CD14-positive monocyte (primary cell): Measurements from ENCODE around the gene B4GALT2. TPM values are rescaled to one million over a fixed set of nuclear protein-coding genes. Genes with fewer than 3 reads are reported as not detected.
A peak's percentile ranks its signal among the peaks of the same experiment; 100 is the strongest.

Source experiments
- DNase-seq, 3 donors: peaks; one replicate each; pipeline ENCODE4 v3.0.0-alpha.2; 2011 to 2022
- H2AFZ ChIP-seq: 2 replicates; pipeline ENCODE4 v1.6.0; 2012; ENCODE audit warnings: mild to moderate bottlenecking, low read depth, low read length, inconsistent platforms; ENCODE audit not compliant: insufficient read depth, poor library complexity, severe bottlenecking
- H3K27ac ChIP-seq, 2 donors: 1 replicate in 1 of 2; 2 replicates in 1 of 2; pipeline ENCODE4 v1.5.1; 2012 to 2013; ENCODE audit warnings: low read length in 2 of 2, control low read depth in 1 of 2, inconsistent platforms in 1 of 2, low read depth in 1 of 2, mild to moderate bottlenecking in 1 of 2
- H3K27me3 ChIP-seq, 2 donors: one replicate each; pipeline versions ENCODE4 v1.6.0 to v1.6.1; 2011 to 2013; ENCODE audit warnings: low read length in 2 of 2; ENCODE audit not compliant: control insufficient read depth in 2 of 2, insufficient read depth in 2 of 2
- H3K36me3 ChIP-seq, 2 donors: replicated peaks in 1 of 2; 1 replicate in 1 of 2; 2 replicates in 1 of 2; pipeline versions ENCODE4 v1.5.1 to v1.6.1; 2012 to 2013; ENCODE audit warnings: low read length in 2 of 2, control low read depth in 1 of 2, inconsistent platforms in 1 of 2, mild to moderate bottlenecking in 1 of 2; ENCODE audit not compliant: insufficient read depth in 2 of 2, control insufficient read depth in 1 of 2
- H3K4me1 ChIP-seq, 2 donors: 1 replicate in 1 of 2; 2 replicates in 1 of 2; pipeline versions ENCODE4 v1.5.1 to v1.6.1; 2012 to 2013; ENCODE audit warnings: low read length in 2 of 2, control low read depth in 1 of 2, inconsistent platforms in 1 of 2, mild to moderate bottlenecking in 1 of 2, moderate library complexity in 1 of 2; ENCODE audit not compliant: insufficient read depth in 2 of 2, control insufficient read depth in 1 of 2
- H3K4me2 ChIP-seq: replicated peaks from 2 replicates; pipeline ENCODE3; 2012; ENCODE audit warnings: low read length, moderate library complexity, mild to moderate bottlenecking; ENCODE audit not compliant: poor library complexity, severe bottlenecking; ENCODE audit errors: extremely low read depth
- H3K4me3 ChIP-seq, 3 experiments: fragments of 200-600 bp in 1 of 3; sonication (generic) in 1 of 3; replicated peaks in 1 of 3; 1 replicate in 2 of 3; 2 replicates in 1 of 3; pipeline ENCODE4 v1.5.1; 2011 to 2013; ENCODE audit warnings: low read length in 3 of 3, mild to moderate bottlenecking in 3 of 3, control low read depth in 2 of 3, low read depth in 2 of 3, inconsistent platforms in 1 of 3, moderate library complexity in 1 of 3
- H3K79me2 ChIP-seq: 2 replicates; pipeline ENCODE4 v1.6.0; 2012; ENCODE audit warnings: mild to moderate bottlenecking, control low read depth, inconsistent platforms, low read length, moderate library complexity; ENCODE audit not compliant: insufficient read depth
- H3K9ac ChIP-seq: 2 replicates; pipeline ENCODE4 v1.6.0; 2017; ENCODE audit warnings: low read length, mild to moderate bottlenecking; ENCODE audit not compliant: insufficient read depth, poor library complexity, severe bottlenecking
- H3K9me3 ChIP-seq, 2 donors: replicated peaks in 1 of 2; 1 replicate in 1 of 2; 2 replicates in 1 of 2; pipeline versions ENCODE4 v1.5.1 to v1.6.1; 2012 to 2013; ENCODE audit warnings: low read length in 2 of 2, control low read depth in 1 of 2; ENCODE audit not compliant: control insufficient read depth in 1 of 2, insufficient read depth in 1 of 2
- H4K20me1 ChIP-seq: 2 replicates; pipeline ENCODE4 v1.6.0; 2012; ENCODE audit warnings: mild to moderate bottlenecking, low read length, control low read depth, moderate library complexity; ENCODE audit not compliant: insufficient read depth
- H3K27ac Mint-ChIP-seq, 7 donors: one replicate each; pipeline ENCODE4 v1.8.0; 2020; ENCODE audit warnings: mild to moderate bottlenecking in 7 of 7, mixed read lengths in 7 of 7, moderate library complexity in 6 of 7, inconsistent platforms in 2 of 7
- H3K27me3 Mint-ChIP-seq, 3 donors: one replicate each; pipeline ENCODE4 v1.8.0; 2021 to 2022; ENCODE audit warnings: low read depth in 3 of 3, mild to moderate bottlenecking in 3 of 3, mixed read lengths in 3 of 3, moderate library complexity in 3 of 3, inconsistent platforms in 1 of 3
- H3K36me3 Mint-ChIP-seq, 2 donors: one replicate each; pipeline ENCODE4 v1.8.0; 2020; ENCODE audit warnings: mixed read lengths in 2 of 2, inconsistent platforms in 1 of 2, mild to moderate bottlenecking in 1 of 2
- H3K4me1 Mint-ChIP-seq: one replicate; pipeline ENCODE4 v1.8.0; 2020; ENCODE audit warnings: mild to moderate bottlenecking, mixed read lengths
- H3K4me3 Mint-ChIP-seq, 2 donors: one replicate each; pipeline ENCODE4 v1.8.0; 2020; ENCODE audit warnings: mild to moderate bottlenecking in 2 of 2, mixed read lengths in 2 of 2, moderate library complexity in 1 of 2
- H3K9me3 Mint-ChIP-seq, 7 donors: one replicate each; pipeline ENCODE4 v1.8.0; 2020 to 2022; ENCODE audit warnings: mixed read lengths in 7 of 7, mild to moderate bottlenecking in 6 of 7, moderate library complexity in 6 of 7, inconsistent platforms in 2 of 7
- WGBS: methylation state at CpG from one replicate; pipeline ENCODE4 v1.1.5; 2013; ENCODE audit warnings: missing lambda C conversion rate; ENCODE audit not compliant: insufficient coverage; 5-methylcytosine and 5-hydroxymethylcytosine counted together
- intact Hi-C, 2 donors: fragments of 100-400 bp; cut with micrococcal nuclease; formaldehyde crosslinking; loops; one replicate each; pipeline versions ENCODE4 v1.15.0 to v1.15.1; 2023
- polyA plus RNA-seq, 3 donors: library from polyadenylated mRNA; depleted of rRNA in 1 of 3; unstranded in 2 of 3; stranded (reverse) in 1 of 3; fragments of 300-500 nt in 2 of 3; fragments of >200 nt in 1 of 3; fragmentation: Illumina TruSeq in 2 of 3; gene quantifications; 1 replicate in 2 of 3; 2 replicates in 1 of 3; pipeline ENCODE4 v1.2.3, GENCODE V29; 2012 to 2021
- TF ChIP-seq, protein P1 (sequence below): fragments of 200-600 bp; IDR thresholded peaks from one replicate; pipeline ENCODE4 v1.8.0; 2022; ENCODE audit warnings: antibody characterized with exemption, mild to moderate bottlenecking

B4GALT2 gene
- polyA plus RNA-seq, 3 donors, result 0.30 to 0.35 TPM; not detected in 1

DNA sequence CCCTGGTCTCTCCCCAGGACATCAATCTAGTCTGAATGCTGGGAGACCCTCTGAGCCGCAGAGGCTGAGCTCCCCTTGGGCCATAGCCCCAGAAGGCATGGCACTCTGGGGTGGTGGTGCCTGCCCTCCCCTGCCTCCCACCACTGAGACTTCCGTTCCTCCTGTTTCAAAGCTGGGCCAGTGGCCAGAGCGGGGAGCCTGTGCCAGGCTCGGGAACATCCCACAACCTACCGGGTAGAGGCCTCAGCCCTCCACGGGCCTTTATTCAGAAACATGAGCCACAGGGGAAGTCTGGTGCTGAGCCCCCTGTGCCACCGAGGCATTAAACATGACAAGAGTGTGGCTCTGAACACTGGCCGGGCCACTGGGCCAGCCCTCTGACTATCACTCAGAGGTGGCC is 20.4 kb downstream of the B4GALT2 start:
- TF ChIP-seq, protein P1, sequence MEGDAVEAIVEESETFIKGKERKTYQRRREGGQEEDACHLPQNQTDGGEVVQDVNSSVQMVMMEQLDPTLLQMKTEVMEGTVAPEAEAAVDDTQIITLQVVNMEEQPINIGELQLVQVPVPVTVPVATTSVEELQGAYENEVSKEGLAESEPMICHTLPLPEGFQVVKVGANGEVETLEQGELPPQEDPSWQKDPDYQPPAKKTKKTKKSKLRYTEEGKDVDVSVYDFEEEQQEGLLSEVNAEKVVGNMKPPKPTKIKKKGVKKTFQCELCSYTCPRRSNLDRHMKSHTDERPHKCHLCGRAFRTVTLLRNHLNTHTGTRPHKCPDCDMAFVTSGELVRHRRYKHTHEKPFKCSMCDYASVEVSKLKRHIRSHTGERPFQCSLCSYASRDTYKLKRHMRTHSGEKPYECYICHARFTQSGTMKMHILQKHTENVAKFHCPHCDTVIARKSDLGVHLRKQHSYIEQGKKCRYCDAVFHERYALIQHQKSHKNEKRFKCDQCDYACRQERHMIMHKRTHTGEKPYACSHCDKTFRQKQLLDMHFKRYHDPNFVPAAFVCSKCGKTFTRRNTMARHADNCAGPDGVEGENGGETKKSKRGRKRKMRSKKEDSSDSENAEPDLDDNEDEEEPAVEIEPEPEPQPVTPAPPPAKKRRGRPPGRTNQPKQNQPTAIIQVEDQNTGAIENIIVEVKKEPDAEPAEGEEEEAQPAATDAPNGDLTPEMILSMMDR, result no peak
- H3K79me2 ChIP-seq, result no peaks in the 10 kb centered on the region
- no peaks in the 10 kb centered on the region for H3K4me1 ChIP-seq
- H3K4me3 ChIP-seq, result no peak overlapping the region
- no peaks in the 10 kb centered on the region for H3K9me3 Mint-ChIP-seq
- H2AFZ ChIP-seq, result no peak overlapping the region
- no peak overlapping the region for H3K4me3 Mint-ChIP-seq
- no peaks in the 10 kb centered on the region for H3K9me3 ChIP-seq
- intact Hi-C loops, result no loop called here
- H4K20me1 ChIP-seq, result no peaks in the 10 kb centered on the region
- no peak overlapping the region for H3K27ac ChIP-seq
- no peaks in the 10 kb centered on the region for H3K36me3 Mint-ChIP-seq
- H3K27me3 Mint-ChIP-seq, result peaks cover 0 to 6% (median 5%) of the 10 kb centered on the region in 3 donors
- H3K9ac ChIP-seq, result no peak overlapping the region
- no peak for DNase-seq
- no peaks in the 10 kb centered on the region for H3K36me3 ChIP-seq
- H3K4me1 Mint-ChIP-seq, result peaks cover 4% of the 10 kb centered on the region
- H3K4me2 ChIP-seq, result no peak overlapping the region
- peak overlapping the region in 1 of 7 donors; percentile 30 for H3K27ac Mint-ChIP-seq
- 87% methylated on average over 8 of the region's 8 CpGs for WGBS
- H3K27me3 ChIP-seq, result no peaks in the 10 kb centered on the region

DNA sequence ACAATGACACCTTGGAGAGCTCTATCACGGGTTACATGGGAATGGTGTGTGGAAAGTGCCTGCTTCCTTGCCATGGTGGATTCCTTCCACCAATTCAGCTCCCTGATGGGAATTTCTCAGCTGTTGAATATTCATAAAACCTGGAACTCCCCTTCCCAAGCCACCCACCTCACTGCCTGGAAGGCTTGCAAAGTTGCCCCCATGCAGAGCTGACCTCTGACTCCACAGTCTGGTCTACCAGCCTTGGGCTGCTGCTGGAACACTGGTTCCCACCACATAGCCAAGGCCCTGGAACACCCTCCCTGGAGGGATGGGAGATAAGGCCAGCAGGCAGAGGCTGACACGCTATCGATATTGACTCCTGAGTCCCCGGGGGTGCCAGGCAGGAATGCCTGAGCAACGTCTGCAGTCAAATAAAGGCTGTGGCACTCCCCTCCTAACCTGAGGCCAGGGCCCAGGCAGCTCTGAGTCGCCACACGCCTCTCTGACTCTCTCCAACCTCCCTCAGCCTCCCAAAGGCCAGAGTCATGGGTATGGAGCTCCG is 21.2 kb downstream of the B4GALT2 start:
- H3K9me3 ChIP-seq, result no peaks in the 10 kb centered on the region
- H3K4me3 Mint-ChIP-seq, result no peak overlapping the region
- intact Hi-C loops, result no loop called here
- no peaks in the 10 kb centered on the region for H3K4me1 Mint-ChIP-seq
- H3K27ac Mint-ChIP-seq, result no peak overlapping the region
- no peaks in the 10 kb centered on the region for H3K9me3 Mint-ChIP-seq
- no peak overlapping the region for H2AFZ ChIP-seq
- TF ChIP-seq, protein P1, result no peak
- no peaks in the 10 kb centered on the region for H3K36me3 ChIP-seq
- 95% methylated on average over 6 of the region's 8 CpGs for WGBS
- no peaks in the 10 kb centered on the region for H3K27me3 ChIP-seq
- no peak overlapping the region for H3K9ac ChIP-seq
- no peaks in the 10 kb centered on the region for H3K4me1 ChIP-seq
- H3K79me2 ChIP-seq, result no peaks in the 10 kb centered on the region
- no peaks in the 10 kb centered on the region for H4K20me1 ChIP-seq
- H3K27ac ChIP-seq, result no peak overlapping the region
- H3K4me3 ChIP-seq, result no peak overlapping the region
- no peak for DNase-seq
- H3K4me2 ChIP-seq, result no peak overlapping the region
- H3K27me3 Mint-ChIP-seq, result peaks cover 0 to 6% (median 5%) of the 10 kb centered on the region in 3 donors
- H3K36me3 Mint-ChIP-seq, result no peaks in the 10 kb centered on the region
